NCI-H187 (cell line): ENCODE results near the gene DPP3.
"Not testable (repeated sequence)": the region's sequence is repeated elsewhere in the genome, so short reads cannot be mapped to it uniquely, and the experiment has no call there.

Experiments used
- DNase-seq, 2 experiments: peaks; one replicate each; lab custom pipeline; 2025; lab: John Stamatoyannopoulos, UW

The DPP3 gene, protein sequence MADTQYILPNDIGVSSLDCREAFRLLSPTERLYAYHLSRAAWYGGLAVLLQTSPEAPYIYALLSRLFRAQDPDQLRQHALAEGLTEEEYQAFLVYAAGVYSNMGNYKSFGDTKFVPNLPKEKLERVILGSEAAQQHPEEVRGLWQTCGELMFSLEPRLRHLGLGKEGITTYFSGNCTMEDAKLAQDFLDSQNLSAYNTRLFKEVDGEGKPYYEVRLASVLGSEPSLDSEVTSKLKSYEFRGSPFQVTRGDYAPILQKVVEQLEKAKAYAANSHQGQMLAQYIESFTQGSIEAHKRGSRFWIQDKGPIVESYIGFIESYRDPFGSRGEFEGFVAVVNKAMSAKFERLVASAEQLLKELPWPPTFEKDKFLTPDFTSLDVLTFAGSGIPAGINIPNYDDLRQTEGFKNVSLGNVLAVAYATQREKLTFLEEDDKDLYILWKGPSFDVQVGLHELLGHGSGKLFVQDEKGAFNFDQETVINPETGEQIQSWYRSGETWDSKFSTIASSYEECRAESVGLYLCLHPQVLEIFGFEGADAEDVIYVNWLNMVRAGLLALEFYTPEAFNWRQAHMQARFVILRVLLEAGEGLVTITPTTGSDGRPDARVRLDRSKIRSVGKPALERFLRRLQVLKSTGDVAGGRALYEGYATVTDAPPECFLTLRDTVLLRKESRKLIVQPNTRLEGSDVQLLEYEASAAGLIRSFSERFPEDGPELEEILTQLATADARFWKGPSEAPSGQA

DNA sequence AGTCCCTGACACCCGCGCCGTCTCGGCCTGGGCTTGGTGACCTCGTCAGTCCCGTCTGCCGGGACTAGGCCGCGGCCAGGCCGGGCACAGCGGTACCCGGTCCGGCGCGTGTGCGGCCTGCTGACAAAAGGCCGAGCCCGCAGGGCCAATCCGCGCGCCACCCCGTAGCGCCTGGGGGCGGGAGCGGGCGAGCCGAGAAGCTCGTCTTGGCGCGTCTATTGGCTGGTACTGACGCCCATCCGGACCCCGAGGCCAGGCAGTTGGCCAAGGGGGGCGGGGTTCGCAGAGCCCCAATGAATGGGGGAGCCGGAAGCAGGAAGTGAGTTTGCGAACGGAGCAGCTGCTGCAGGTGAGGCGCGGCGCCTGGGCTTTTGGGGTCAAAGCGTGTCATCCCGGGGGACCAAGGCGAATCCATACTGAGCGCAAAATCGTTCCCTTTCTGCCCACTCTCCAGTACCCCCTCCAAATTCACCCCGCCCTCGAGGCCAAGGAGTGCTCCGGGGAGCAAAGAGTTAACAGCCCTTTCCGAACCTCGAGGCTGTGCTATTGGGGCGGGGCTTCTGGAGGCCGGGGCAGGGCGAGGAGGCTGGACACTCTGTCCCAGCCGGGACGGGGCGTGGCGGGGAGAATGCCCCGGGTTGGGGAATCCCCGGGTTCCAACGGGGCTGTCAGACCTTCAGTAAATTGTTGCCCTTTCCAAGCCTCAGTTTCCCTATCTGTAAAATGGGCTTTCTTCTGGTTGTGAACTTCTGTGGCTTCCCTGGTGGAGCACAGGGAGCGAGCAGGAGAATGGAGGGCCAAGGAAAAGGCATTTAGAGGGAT lies at the start of gene DPP3:
TSS of gene DPP3 (plus strand) at position 318 of the 822 bp plus-strand sequence. CDS start 1,767 bp downstream, outside the sequence.
- DNase-seq, result peak; percentile 89 to 96

- not testable (repeated sequence) for DNase-seq
Measured at GRCh38 chr11:66431287-66431686, 48.9 kb upstream of the DPP3 start.

DNA sequence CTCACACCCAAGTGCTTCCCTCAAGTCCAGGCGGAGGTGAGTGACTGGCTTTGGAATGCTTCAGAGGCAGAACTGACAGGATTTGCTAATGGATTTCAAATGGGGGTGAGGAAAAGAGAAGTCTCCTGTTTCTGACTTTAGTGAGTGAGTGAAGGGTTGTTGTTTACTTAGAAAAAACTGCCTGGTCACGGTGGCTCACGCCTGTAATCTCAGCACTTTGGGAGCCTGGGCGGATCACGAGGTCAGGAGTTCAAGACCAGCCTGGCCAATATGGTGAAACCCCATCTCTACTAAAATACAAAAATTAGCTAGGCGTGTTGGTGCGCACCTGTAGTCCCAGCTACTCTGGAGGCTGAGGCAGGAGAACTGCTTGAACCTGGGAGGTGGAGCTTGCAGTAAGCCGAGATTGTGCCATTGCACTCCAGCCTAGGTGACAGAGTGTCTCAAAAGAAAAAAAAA lies 48.3 kb upstream of the DPP3 start:
- DNase-seq, result not testable (repeated sequence)

DNA sequence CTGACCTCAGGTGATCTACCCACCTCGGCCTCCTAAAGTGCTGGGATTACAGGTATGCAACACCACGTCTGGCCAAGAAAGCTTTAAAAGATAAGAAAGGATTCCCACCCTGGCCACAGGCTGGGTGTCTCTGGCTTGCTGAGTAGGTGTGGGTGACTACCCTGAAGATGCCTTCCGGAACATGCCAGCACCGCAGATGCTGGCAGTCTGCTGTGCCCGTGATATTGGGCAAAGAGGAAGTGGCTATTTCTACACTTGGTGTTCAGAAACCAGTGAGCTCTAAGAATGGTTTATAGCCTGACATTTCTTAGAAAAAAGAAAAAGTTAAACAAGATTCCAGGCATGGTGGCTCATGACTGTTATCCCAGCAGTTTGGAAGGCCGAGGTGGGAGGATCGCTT lies 47.6 kb upstream of the DPP3 start:
- no peak for DNase-seq

DNA sequence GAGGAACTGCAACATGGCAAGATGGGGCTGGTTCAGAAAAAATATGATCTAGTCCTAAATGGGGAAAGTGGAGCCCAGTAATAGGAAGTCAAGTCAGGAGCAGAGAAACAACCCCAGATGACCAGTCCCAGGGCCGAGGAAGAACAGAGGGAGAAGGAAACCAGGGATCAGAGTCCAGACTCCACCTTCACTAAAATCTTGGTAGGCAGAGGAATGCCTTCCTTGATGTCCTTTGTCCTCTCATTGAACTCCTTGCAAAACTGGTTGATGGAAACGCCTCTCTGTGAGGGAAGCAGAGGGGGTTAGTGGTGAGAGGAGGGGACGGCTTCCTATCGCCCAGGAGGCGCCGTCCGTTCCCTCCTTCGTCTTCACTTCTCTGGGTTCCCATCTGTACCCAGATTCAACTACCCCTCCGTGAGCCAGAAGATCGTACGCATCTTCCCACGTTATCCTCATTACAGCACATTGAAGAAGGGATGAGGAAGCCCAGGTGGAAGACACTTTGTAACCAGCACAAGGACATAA lies 42.2 kb upstream of the DPP3 start:
- no peak for DNase-seq

GRCh38 chr11:66438504-66439466 lies 41.4 kb upstream of the DPP3 start, which contains the start of gene MRPL11:
MRPL11 (minus strand) TSS chr11:66438848; CDS start chr11:66438754, 94 bp downstream.
- peak; percentile 89 to 91 for DNase-seq

DNA sequence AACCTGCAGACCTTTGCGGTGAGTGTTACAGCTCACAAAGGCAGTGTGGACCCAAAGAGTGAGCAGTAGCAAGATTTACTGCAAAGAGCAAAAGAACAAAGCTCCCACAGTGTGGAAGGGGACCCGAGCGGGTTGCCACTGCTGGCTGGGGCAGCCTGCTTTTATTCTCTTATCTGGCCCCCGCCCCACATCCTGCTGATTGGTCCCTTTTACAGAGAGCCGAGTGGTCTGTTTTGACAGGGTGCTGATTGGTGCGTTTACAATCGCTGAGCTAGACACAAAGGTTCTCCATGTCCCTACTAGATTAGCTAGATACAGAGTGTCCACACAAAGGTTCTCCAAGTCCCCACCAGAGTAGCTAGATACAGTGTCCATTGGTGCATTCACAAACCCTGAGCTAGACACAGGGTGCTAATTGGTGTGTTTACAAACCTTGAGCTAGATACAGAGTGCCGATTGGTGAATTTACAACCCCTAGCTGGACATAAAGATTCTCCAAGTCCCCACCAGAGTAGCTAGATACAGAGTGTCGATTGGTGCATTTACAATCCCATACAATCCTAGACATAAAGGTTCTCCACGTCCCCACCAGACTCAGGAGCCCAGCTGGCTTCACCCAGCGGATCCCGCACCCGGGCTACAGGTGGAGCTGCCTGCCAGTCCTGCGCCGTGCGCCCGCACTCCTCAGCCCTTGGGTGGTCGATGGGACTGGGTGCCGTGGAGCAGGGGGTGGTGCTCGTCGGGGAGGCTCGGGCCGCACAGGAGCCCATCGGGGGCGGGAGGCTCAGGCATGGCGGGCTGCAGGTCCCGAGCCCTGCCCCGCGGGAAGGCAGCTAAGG lies 39.9 kb upstream of the DPP3 start:
- DNase-seq, result not testable (repeated sequence)

DNA sequence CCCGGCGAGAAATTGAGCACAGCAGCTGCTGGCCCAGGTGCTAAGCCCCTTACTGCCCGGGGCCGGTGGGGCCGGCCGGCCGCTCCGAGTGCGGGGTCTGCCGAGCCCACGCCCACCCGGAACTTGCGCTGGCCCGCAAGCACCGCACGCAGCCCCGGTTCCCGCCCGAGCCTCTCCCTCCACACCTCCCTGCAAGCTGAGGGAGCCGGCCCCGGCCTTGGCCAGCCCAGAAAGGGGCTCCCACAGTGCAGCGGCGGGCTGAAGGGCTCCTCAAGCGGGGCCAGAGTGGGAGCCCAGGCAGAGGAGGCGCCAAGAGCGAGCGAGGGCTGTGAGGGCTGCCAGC lies 39.3 kb upstream of the DPP3 start:
- DNase-seq, result not testable (repeated sequence)

DNA sequence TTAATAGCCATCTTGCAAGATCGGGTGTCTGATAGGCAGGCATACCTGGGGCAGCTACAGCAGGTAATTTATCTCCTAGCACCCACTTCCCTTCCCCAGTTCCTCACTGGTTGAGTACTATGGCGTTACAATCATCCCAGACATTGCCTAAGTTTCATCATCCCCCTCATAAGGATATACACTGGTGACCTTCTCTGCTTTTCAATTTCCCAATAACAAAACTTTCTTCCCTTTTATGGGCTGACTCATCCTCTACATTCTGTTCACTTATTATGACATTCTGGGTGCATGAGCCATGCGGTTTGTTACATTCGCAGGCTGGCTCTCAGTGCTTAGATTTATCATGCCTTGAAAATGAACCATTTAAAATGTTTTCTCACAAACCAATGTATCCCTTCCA lies 36.6 kb upstream of the DPP3 start:
- DNase-seq, result no peak

GRCh38 chr11:66447012-66447411 lies 33.2 kb upstream of the DPP3 start:
- no peak for DNase-seq

- DNase-seq, result no peak
Measured at GRCh38 chr11:66448523-66448922, 31.7 kb upstream of the DPP3 start.

DNA sequence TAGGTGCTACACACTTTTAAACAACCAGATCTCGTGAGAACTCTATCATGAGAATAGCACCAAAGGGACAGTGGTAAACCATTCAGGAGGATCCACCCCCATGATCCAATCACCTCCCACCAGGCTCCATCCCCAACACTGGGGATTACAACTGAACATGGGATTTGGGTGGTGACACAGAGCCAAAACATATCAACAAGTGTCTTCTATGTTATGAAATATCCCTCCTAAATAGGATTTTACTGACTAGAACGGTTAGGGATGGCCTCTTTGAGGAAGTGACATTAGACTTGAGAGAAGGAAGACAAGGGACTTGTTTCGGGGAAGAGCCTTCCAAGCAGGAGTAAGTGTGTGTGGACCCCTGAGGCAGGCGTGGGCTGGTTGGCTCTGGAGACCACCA lies 29.7 kb upstream of the DPP3 start:
- DNase-seq, result no peak

GRCh38 chr11:66451663-66452062 lies 28.6 kb upstream of the DPP3 start:
- no peak for DNase-seq

GRCh38 chr11:66454247-66454646 lies 26.0 kb upstream of the DPP3 start:
- no peak for DNase-seq

DNA sequence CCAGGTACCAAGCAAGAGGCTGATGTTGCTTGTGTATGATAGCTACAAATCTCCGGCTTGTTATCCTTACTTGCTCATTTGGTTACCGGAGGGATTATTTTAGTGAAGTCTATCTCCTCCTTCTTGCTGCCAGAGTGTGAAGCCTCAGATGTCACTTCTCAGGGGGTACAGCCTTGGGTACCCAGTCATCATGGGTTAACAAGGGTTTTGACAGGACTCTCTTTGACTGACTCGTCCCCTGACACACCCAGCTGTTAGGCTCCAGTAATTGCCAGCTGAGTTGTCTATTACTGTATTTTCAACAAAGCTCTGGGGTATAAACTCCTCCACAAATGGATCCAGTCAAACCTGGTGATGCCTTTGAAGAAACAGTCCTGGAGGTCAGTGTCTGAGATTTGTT lies 25.4 kb upstream of the DPP3 start:
- no peak for DNase-seq

DNA sequence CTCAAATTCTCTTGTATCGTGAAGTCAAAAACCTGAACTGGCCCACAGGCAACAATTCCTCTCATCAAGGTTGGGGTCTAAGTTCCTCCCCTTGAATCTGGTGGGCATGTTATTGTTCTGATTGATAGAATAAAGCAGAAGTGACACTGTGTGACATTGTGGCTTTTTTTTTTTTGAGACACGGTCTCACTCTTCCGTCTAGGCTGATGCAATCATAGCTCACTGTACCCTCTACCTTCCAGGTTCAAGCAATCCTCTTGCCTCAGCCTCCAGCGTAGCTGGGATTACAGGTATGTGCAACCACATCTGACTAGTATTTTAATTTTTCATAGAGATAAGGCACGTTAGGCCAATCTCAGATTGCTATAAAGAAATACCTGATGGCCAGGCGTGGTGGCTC lies 22.4 kb upstream of the DPP3 start:
- no peak for DNase-seq

DNA sequence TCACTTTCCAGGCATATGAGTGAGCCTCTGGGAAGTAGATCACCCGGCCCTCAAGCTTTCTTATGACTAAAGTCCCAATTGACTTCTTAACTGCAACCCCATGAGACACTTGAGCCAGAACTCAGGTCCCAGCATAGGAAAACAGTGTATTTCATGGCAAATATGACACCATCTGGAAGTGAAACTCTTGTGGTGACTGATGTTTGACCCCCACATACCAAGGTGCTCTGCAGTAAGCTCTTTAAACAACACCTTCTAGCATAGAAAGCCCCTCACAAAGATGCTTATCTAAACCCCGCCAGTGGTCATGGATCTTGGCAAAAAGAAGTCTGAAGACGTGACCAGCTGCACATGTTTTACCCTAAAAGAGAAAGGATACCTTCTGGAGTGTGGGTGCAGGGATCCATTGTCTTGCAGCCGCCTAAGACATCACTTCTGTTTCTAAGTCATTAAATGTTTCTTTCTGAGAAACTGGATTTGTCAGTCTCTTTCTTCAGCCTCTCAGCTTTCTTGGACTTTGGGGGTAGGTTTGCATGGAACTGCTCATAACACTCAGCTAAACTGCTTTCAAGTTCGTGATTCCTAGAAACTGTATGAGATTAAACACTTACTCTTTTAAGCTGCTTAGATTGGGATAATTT lies 21.0 kb upstream of the DPP3 start:
- DNase-seq, result no peak

DNA sequence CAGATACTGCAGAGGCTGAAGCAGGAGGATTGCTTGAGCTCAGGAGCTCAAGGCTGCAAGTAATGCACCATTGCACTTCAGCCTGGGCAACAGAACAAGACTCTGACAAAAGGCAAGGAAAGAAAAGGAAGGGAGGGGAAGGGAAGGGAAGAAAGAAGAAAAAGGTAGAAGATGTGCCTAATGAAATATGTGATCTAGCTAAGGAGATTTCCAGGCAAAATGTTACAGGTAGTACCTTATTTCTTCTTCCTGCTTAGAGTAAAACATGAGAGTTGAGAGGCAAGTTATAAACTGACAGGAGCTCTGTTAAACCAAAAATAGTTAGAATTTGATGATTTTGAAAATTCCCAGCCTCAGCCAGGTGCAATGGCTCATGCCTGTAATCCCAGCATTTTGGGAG lies 18.2 kb upstream of the DPP3 start:
- DNase-seq, result no peak

DNA sequence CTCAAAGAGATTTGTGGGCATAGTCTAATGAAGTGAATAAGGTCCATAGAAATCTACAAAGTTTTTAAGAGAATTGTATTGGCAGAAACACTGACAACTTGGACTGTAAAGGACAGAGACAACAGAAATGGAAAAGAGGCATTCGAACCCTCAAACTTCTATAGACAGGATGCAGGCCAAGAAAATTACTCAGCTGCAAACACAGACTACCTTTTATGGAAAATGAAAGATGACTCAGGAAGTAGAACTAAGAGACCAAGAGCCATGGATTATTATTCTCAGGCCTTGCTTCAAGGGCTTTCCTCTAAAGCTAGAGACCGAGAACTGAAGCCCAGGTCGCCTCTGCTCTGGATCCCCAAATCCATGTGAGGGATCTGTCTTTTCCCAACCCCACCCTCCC lies 17.3 kb upstream of the DPP3 start:
- no peak for DNase-seq
